Measurements from ENCODE around the gene VEZF1.

The VEZF1 gene

GRCh38 chr17:57987581-57988300 lies at the start of gene VEZF1:
TSS of gene VEZF1 (minus strand) at chr17:57988254. CDS start at chr17:57988111, 143 bp downstream.
- peak in 1 of 2 experiments; percentile 75 for DNase-seq

GRCh38 chr17:58032691-58033415 lies 44.8 kb upstream of the VEZF1 start:
- DNase-seq = no peak

- DNase-seq = no peak
Measured at GRCh38 chr17:58028578-58028977, 40.5 kb upstream of the VEZF1 start.

GRCh38 chr17:58020401-58020800 lies 32.3 kb upstream of the VEZF1 start:
- no peak for DNase-seq

GRCh38 chr17:58019521-58019920 lies 31.5 kb upstream of the VEZF1 start:
- no peak for DNase-seq

- no peak for DNase-seq
Measured at GRCh38 chr17:58019039-58019438, 31.0 kb upstream of the VEZF1 start.

GRCh38 chr17:58010067-58010799 lies 22.2 kb upstream of the VEZF1 start:
- no peak for DNase-seq

- DNase-seq = peak in 1 of 2 experiments; percentile 78
Measured at GRCh38 chr17:58007781-58008706, 20.0 kb upstream of the VEZF1 start.

GRCh38 chr17:58006924-58007780 lies 19.1 kb upstream of the VEZF1 start, which contains the start of gene SRSF1:
TSS of gene SRSF1 (minus strand) at chr17:58007246. CDS start at chr17:58007137, 109 bp downstream.
- peak; percentile 96 to 100 for DNase-seq

GRCh38 chr17:58006560-58006923 lies 18.5 kb upstream of the VEZF1 start:
- peak in 1 of 2 experiments; percentile 37 for DNase-seq

GRCh38 chr17:58005728-58006559 lies 17.9 kb upstream of the VEZF1 start:
- DNase-seq = no peak

GRCh38 chr17:58005031-58005727 lies 17.1 kb upstream of the VEZF1 start:
- DNase-seq = no peak

- no peak for DNase-seq
Measured at GRCh38 chr17:58004060-58004459, 16.0 kb upstream of the VEZF1 start.

- no peak for DNase-seq
Measured at GRCh38 chr17:58002973-58003372, 14.9 kb upstream of the VEZF1 start.

GRCh38 chr17:58002154-58002948 lies 14.3 kb upstream of the VEZF1 start:
- no peak for DNase-seq

GRCh38 chr17:58001461-58002124 lies 13.5 kb upstream of the VEZF1 start:
- DNase-seq = no peak

- DNase-seq = peak; percentile 15 to 21
Measured at GRCh38 chr17:57999496-58000017, 11.5 kb upstream of the VEZF1 start.

- DNase-seq = no peak
Measured at GRCh38 chr17:57999010-57999495, 11.0 kb upstream of the VEZF1 start.

Measured in NCI-H187 (cell line).